OCI-LY1 (cell line): ENCODE measurements around the gene PICK1.
"Not testable (repeated sequence)": the region's sequence is repeated elsewhere in the genome, so short reads cannot be mapped to it uniquely, and the experiment has no call there.

ENCODE experiments used
- H2AFZ ChIP-seq: fragments of 200-600 bp; sonication (generic), shearing (Covaris generic); 2 replicates; pipeline ENCODE4 v1.6.0; 2014; ENCODE audit warnings: antibody characterized with exemption, mild to moderate bottlenecking, low read length
- H3F3A ChIP-seq: fragments of 200-600 bp; sonication (generic), shearing (Covaris generic); 2 replicates; pipeline ENCODE4 v1.6.0; 2014; ENCODE audit warnings: mild to moderate bottlenecking, antibody characterized with exemption, low read length, moderate library complexity; ENCODE audit not compliant: insufficient read depth
- H3K27ac ChIP-seq: fragments of 200-600 bp; sonication (generic); 2 replicates; pipeline ENCODE4 v1.5.1; 2014; ENCODE audit warnings: low read length, mixed run types, mild to moderate bottlenecking, low read depth; ENCODE audit not compliant: poor library complexity, severe bottlenecking
- H3K27me3 ChIP-seq: fragments of 200-600 bp; sonication (generic); 2 replicates; pipeline ENCODE4 v1.6.0; 2014; ENCODE audit warnings: antibody characterized with exemption, mild to moderate bottlenecking, low read length, moderate library complexity; ENCODE audit not compliant: insufficient read depth
- H3K36me3 ChIP-seq: fragments of 200-600 bp; sonication (generic); 2 replicates; pipeline ENCODE4 v1.6.1; 2014; ENCODE audit warnings: mild to moderate bottlenecking, antibody characterized with exemption, low read length, moderate library complexity, mixed read lengths; ENCODE audit not compliant: insufficient read depth
- H3K4me1 ChIP-seq: fragments of 200-600 bp; sonication (generic); 2 replicates; pipeline ENCODE4 v1.5.1; 2014; ENCODE audit warnings: mild to moderate bottlenecking, low read length, moderate library complexity; ENCODE audit not compliant: insufficient read depth, severe bottlenecking
- H3K4me2 ChIP-seq: fragments of 200-600 bp; sonication (generic), shearing (Covaris generic); 2 replicates; pipeline ENCODE4 v1.6.1; 2014; ENCODE audit warnings: low read length
- H3K4me3 ChIP-seq: fragments of 200-600 bp; sonication (generic); 2 replicates; pipeline ENCODE4 v1.5.1; 2014; ENCODE audit warnings: low read length, low read depth, mild to moderate bottlenecking, mixed read lengths; ENCODE audit not compliant: poor library complexity, severe bottlenecking
- H3K79me2 ChIP-seq: fragments of 200-600 bp; shearing (Covaris generic); 2 replicates; pipeline ENCODE4 v1.6.1; 2016; ENCODE audit warnings: mixed run types, low read length, mixed read lengths; ENCODE audit not compliant: insufficient read depth
- H3K9ac ChIP-seq: fragments of 200-600 bp; sonication (generic), shearing (Covaris generic); 2 replicates; pipeline ENCODE4 v1.6.1; 2014; ENCODE audit warnings: mild to moderate bottlenecking, low read length, mixed read lengths
- H3K9me2 ChIP-seq: fragments of 200-600 bp; sonication (generic), shearing (Covaris generic); 2 replicates; pipeline ENCODE4 v1.6.1; 2014; ENCODE audit warnings: low read depth, mild to moderate bottlenecking, low read length, mixed read lengths
- H3K9me3 ChIP-seq: fragments of 200-600 bp; shearing (Covaris generic); 2 replicates; pipeline ENCODE4 v1.6.1; 2014; ENCODE audit warnings: low read length, mixed read lengths
- H4K20me1 ChIP-seq: fragments of 200-600 bp; sonication (generic), shearing (Covaris generic); 2 replicates; pipeline ENCODE4 v1.6.0; 2016; ENCODE audit warnings: mild to moderate bottlenecking, low read length; ENCODE audit not compliant: insufficient read depth
- EZH2 ChIP-seq: fragments of 200-600 bp; sonication (generic), shearing (Covaris generic); IDR thresholded peaks from 2 replicates; pipeline ENCODE4 v1.8.0; 2017; ENCODE audit warnings: borderline replicate concordance, mixed run types, mild to moderate bottlenecking, antibody characterized with exemption, low read length, moderate library complexity, mixed read lengths
- TF ChIP-seq, protein P1 (sequence below): fragments of 200-600 bp; sonication (generic), shearing (Covaris generic); IDR thresholded peaks from 2 replicates; pipeline ENCODE4 v1.5.1; 2017; ENCODE audit warnings: mild to moderate bottlenecking, antibody characterized with exemption, low read length, moderate library complexity, mixed read lengths

The PICK1 gene

GRCh38 chr22:38034884-38035529 is 22.2 kb upstream of the PICK1 start:
- Histone ChIP-seq H3K9ac (no peak overlapping the region), H2AFZ (no peak overlapping the region), H3K4me1 (peaks cover 9% of the 10 kb centered on the region), H3K27ac (no peak overlapping the region), H3K9me2 (no peaks in the 10 kb centered on the region), H3K9me3 (no peaks in the 10 kb centered on the region), H3K27me3 (peaks cover 15% of the 10 kb centered on the region; the same call in 1 of the 2 replicates), H3F3A (no peaks in the 10 kb centered on the region), H3K4me3 (no peak overlapping the region), H3K79me2 (no peaks in the 10 kb centered on the region), H4K20me1 (no peaks in the 10 kb centered on the region), H3K36me3 (no peaks in the 10 kb centered on the region), H3K4me2 (no peak overlapping the region)
- TF ChIP-seq, protein P1, sequence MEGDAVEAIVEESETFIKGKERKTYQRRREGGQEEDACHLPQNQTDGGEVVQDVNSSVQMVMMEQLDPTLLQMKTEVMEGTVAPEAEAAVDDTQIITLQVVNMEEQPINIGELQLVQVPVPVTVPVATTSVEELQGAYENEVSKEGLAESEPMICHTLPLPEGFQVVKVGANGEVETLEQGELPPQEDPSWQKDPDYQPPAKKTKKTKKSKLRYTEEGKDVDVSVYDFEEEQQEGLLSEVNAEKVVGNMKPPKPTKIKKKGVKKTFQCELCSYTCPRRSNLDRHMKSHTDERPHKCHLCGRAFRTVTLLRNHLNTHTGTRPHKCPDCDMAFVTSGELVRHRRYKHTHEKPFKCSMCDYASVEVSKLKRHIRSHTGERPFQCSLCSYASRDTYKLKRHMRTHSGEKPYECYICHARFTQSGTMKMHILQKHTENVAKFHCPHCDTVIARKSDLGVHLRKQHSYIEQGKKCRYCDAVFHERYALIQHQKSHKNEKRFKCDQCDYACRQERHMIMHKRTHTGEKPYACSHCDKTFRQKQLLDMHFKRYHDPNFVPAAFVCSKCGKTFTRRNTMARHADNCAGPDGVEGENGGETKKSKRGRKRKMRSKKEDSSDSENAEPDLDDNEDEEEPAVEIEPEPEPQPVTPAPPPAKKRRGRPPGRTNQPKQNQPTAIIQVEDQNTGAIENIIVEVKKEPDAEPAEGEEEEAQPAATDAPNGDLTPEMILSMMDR: no peak
- TF ChIP-seq EZH2: no peak

DNA sequence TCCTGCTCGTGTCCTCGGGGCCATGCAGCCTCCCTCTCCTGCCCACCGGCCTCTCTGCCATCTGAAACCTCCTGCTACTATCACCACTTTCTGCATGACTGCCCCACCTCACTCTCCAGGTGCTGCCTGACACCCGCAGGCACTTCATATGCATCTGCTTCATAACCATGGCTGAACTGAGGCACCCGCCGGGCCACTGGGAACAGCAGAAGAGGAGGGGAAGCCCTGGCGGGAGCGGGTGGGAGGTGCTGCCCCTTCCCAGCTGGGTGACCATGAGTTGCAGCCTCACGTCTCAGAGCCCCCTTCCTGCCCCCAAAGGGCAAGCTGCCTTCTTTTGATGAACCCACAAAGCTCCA is 21.7 kb upstream of the PICK1 start:
- Histone ChIP-seq H3K4me3 (no peak overlapping the region), H3K79me2 (no peaks in the 10 kb centered on the region), H2AFZ (no peak overlapping the region), H3K4me1 (peaks cover 9% of the 10 kb centered on the region), H3K4me2 (no peak overlapping the region), H3K9ac (no peak overlapping the region), H4K20me1 (no peaks in the 10 kb centered on the region), H3K36me3 (no peaks in the 10 kb centered on the region), H3K27me3 (peaks cover 10% of the 10 kb centered on the region; the same call in 1 of the 2 replicates), H3K27ac (no peak overlapping the region), H3K9me3 (no peaks in the 10 kb centered on the region), H3F3A (no peaks in the 10 kb centered on the region), H3K9me2 (no peaks in the 10 kb centered on the region)
- no peak for TF ChIP-seq EZH2
- TF ChIP-seq, protein P1: no peak

DNA sequence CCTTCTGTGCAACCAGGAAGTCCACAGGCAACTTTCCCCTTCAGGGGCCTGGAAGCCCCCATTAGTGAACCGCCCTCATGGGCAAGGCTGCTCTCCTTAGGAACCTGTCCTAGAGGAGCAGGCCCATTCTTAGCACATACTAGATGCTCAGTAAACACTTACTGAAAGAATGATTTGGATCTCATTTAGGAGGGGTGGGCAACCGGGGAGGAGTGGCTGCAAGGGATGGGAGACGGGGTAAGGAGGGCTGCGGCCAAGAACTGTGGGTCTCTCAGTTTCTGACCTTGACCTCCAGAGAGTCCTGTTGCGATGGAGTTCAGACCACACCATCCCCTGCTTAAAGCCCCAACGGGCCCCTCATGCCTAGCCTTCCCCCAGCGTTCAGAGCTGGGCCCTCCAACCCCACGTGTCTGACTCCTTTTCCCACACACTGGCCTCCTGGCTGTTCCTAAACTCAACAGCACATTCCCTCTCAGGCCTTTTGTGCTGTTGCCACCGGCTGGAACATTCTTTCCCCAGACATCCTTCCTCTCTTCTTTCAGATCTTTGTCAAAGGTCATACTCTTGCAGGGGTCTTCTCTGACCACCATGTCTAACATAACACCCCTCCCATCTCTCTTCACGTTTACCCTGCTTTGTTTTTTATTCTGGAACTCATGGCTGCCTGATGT is 20.7 kb upstream of the PICK1 start:
- Histone ChIP-seq H3K4me1 (peaks cover 9% of the 10 kb centered on the region), H4K20me1 (no peaks in the 10 kb centered on the region), H3K79me2 (no peaks in the 10 kb centered on the region), H3K36me3 (no peaks in the 10 kb centered on the region), H3K9me2 (no peaks in the 10 kb centered on the region), H3K27ac (no peak overlapping the region), H2AFZ (no peak overlapping the region), H3K9ac (no peak overlapping the region), H3F3A (no peaks in the 10 kb centered on the region), H3K4me3 (no peak overlapping the region), H3K4me2 (no peak overlapping the region), H3K27me3 (peaks cover 8% of the 10 kb centered on the region; the same call in 1 of the 2 replicates), H3K9me3 (no peaks in the 10 kb centered on the region)
- TF ChIP-seq EZH2: no peak
- TF ChIP-seq, protein P1: no peak

- not testable (repeated sequence) for H3K79me2 ChIP-seq, H3K27ac ChIP-seq, H3K4me2 ChIP-seq, H3K9me2 ChIP-seq, H2AFZ ChIP-seq, H3F3A ChIP-seq, H4K20me1 ChIP-seq, H3K36me3 ChIP-seq, H3K9ac ChIP-seq, H3K4me1 ChIP-seq, H3K4me3 ChIP-seq, H3K9me3 ChIP-seq, H3K27me3 ChIP-seq
Measured at GRCh38 chr22:38037367-38038150, 19.6 kb upstream of the PICK1 start.
